Measurements from ENCODE around the gene SNX25. TPM values are rescaled to one million over a fixed set of nuclear protein-coding genes. Genes with fewer than 3 reads are reported as not detected.

Gene SNX25
- total and polyA plus RNA-seq, 10 donors, result 9.6 to 49.6 (median 35.2) TPM

DNA sequence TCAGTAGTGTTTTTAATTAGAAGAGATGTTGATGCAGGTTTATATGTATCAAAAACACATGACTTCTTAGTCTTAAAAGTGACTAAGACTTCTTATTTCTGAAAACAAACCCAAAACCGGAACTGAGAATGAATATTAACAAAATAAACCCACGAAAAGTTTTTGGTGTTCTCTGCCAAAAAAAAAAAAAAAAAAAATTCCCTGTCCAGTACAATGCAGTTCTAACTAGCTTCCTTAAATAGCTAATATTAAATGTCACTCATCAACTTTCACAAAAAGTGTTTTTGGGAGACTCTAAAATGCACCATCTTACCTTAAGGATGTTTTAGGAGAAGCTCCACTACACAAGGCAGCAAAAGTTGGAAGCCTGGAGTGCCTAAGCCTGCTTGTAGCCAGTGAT is 189.2 kb downstream of the SNX25 start:
- DNase-seq, result no peak
- H3K4me3 ChIP-seq, result no peak overlapping the region
- TF ChIP-seq, protein P1, sequence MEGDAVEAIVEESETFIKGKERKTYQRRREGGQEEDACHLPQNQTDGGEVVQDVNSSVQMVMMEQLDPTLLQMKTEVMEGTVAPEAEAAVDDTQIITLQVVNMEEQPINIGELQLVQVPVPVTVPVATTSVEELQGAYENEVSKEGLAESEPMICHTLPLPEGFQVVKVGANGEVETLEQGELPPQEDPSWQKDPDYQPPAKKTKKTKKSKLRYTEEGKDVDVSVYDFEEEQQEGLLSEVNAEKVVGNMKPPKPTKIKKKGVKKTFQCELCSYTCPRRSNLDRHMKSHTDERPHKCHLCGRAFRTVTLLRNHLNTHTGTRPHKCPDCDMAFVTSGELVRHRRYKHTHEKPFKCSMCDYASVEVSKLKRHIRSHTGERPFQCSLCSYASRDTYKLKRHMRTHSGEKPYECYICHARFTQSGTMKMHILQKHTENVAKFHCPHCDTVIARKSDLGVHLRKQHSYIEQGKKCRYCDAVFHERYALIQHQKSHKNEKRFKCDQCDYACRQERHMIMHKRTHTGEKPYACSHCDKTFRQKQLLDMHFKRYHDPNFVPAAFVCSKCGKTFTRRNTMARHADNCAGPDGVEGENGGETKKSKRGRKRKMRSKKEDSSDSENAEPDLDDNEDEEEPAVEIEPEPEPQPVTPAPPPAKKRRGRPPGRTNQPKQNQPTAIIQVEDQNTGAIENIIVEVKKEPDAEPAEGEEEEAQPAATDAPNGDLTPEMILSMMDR (IDR thresholded peaks at IDR 0.05 in 8 of 11, conservative IDR thresholded peaks at IDR 0.05 in 3 of 11), result no peak
- TF ChIP-seq POLR2AphosphoS5 (IDR thresholded peaks at IDR 0.05), result no peak
- no peak for TF ChIP-seq POLR2A (IDR thresholded peaks at IDR 0.05)
- WGBS, 5 donors, result 35 to 72% (median 47%) methylated on average over 2 of the region's 2 CpGs
- no peaks in the 10 kb centered on the region for H3K27me3 ChIP-seq (replicated peaks in 1 of 7)
- H3K36me3 ChIP-seq, result peaks cover 0 to 51% (median 36%) of the 10 kb centered on the region in 6 donors
- intact Hi-C loops (cut with DNase I; ENCODE audit: low total_unique reads), result no loop called here
- peak overlapping the region in 5 of 8 donors; percentile 1 to 52 (median 38) for H3K27ac ChIP-seq
- no peaks in the 10 kb centered on the region for H3K9me3 ChIP-seq
- peaks cover 6 to 50% (median 30%) of the 10 kb centered on the region in 6 donors for H3K4me1 ChIP-seq

DNA sequence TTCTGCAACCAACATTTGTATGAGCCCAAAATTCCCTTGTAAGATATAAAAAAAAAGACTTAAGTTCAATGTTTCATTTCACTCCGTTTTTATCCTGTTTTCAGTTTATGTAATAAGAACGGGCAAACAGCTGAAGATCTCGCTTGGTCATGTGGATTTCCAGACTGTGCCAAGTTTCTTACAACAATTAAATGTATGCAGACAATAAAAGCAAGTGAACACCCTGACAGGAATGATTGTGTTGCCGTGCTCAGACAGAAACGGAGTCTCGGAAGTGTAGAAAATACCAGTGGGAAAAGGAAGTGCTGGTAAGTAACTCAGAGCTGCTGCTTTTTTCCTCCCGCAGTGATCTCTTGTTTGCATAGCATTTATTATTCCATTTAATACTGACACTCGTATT is 190.1 kb downstream of the SNX25 start:
- H3K36me3 ChIP-seq, result peaks cover 0 to 58% (median 39%) of the 10 kb centered on the region in 6 donors
- DNase-seq, result no peak
- H3K4me3 ChIP-seq, result no peak overlapping the region
- H3K27ac ChIP-seq, result peak overlapping the region in 1 of 8 donors; percentile 51
- TF ChIP-seq POLR2A (IDR thresholded peaks at IDR 0.05), result no peak
- no peak for TF ChIP-seq POLR2AphosphoS5 (IDR thresholded peaks at IDR 0.05)
- TF ChIP-seq, protein P1 (IDR thresholded peaks at IDR 0.05 in 8 of 11, conservative IDR thresholded peaks at IDR 0.05 in 3 of 11), result no peak
- intact Hi-C loops (cut with DNase I; ENCODE audit: low total_unique reads), result no loop called here
- WGBS, 5 donors, result 61 to 91% (median 83%) methylated on average over 8 of the region's 8 CpGs
- H3K4me1 ChIP-seq, result peaks cover 6 to 41% (median 25%) of the 10 kb centered on the region in 6 donors
- H3K9me3 ChIP-seq, result no peaks in the 10 kb centered on the region
- H3K27me3 ChIP-seq (replicated peaks in 1 of 7), result no peaks in the 10 kb centered on the region

GRCh38 chr4:185404031-185404430 is 194.6 kb downstream of the SNX25 start:
- intact Hi-C loops (cut with DNase I; ENCODE audit: low total_unique reads), result no loop called here
- H3K4me3 ChIP-seq, result no peak overlapping the region
- H3K4me1 ChIP-seq, result peaks cover 0 to 4% (median under 1%) of the 10 kb centered on the region in 6 donors
- H3K36me3 ChIP-seq, result peaks cover 0 to 97% (median 54%) of the 10 kb centered on the region in 6 donors
- H3K27me3 ChIP-seq (replicated peaks in 1 of 7), result no peaks in the 10 kb centered on the region
- no peak overlapping the region for H3K27ac ChIP-seq
- DNase-seq, result no peak
- WGBS, 5 donors, result 94 to 100% (median 96%) methylated on average over 4 of the region's 4 CpGs
- TF ChIP-seq POLR2A (IDR thresholded peaks at IDR 0.05) (no peak), POLR2AphosphoS5 (IDR thresholded peaks at IDR 0.05) (no peak)
- TF ChIP-seq, protein P1 (IDR thresholded peaks at IDR 0.05 in 8 of 11, conservative IDR thresholded peaks at IDR 0.05 in 3 of 11), result no peak
- no peaks in the 10 kb centered on the region for H3K9me3 ChIP-seq

DNA sequence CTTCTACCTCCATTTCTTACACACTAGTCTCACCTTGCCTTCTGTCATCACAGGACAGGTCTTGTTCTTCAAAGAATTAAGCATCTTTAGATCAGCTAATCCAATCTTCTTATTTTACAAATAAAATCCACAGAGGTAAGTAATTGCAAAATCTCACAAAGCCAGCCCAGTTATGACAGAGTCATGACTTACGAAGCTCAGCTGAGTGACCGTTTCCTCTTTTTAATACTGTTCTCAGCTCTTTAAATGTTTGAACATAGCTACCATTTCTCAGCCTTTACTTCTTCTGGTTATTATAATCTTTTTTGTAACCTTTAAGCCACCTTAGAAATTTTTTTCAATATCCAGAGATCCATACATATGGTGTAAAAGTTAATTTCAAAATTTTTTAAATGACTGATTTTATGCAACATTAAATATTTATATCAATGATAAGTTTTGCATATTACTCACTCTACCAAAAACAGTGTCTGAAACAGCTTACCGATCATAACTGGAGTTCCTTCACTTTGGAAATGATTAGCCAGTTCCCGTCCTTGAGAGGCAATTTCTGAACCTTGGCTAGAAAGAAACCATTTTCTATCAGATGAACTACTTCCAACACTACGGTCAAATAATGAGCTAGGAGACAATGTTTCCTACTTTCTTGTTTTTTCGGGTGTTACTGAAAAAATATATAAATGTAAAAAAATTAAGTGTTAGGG is 196.1 kb downstream of the SNX25 start:
- Histone ChIP-seq H3K9me3 (no peaks in the 10 kb centered on the region), H3K27ac (peak overlapping the region in 5 of 8 donors; percentile 17 to 53 (median 40)), H3K4me3 (no peak overlapping the region), H3K36me3 (peaks cover 0 to 95% (median 51%) of the 10 kb centered on the region in 6 donors), H3K27me3 (replicated peaks in 1 of 7) (no peaks in the 10 kb centered on the region), H3K4me1 (no peaks in the 10 kb centered on the region)
- no peak for DNase-seq
- no peak for TF ChIP-seq POLR2AphosphoS5 (IDR thresholded peaks at IDR 0.05)
- no peak for TF ChIP-seq POLR2A (IDR thresholded peaks at IDR 0.05)
- TF ChIP-seq, protein P1 (IDR thresholded peaks at IDR 0.05 in 8 of 11, conservative IDR thresholded peaks at IDR 0.05 in 3 of 11), result no peak
- WGBS, 5 donors, result 70 to 80% (median 72%) methylated on average over 6 of the region's 6 CpGs
- intact Hi-C loops (cut with DNase I; ENCODE audit: low total_unique reads), result no loop called here
